Stomach smooth muscle (tissue), 2 donors: Measurements from ENCODE around the gene MGMT.

Source experiments
- H3K27ac ChIP-seq: one replicate; pipeline ENCODE4 v1.7.0; 2013; ENCODE audit warnings: mild to moderate bottlenecking, low read length, inconsistent platforms
- H3K27me3 ChIP-seq, 2 donors: one replicate each; pipeline ENCODE4 v1.7.0; 2013; ENCODE audit warnings: low read length in 2 of 2; ENCODE audit not compliant: insufficient read depth in 2 of 2, control insufficient read depth in 1 of 2
- H3K36me3 ChIP-seq, 2 donors: one replicate each; pipeline ENCODE4 v1.7.0; 2013; ENCODE audit warnings: low read length in 2 of 2; ENCODE audit not compliant: control insufficient read depth in 2 of 2, insufficient read depth in 2 of 2
- H3K4me1 ChIP-seq: one replicate; pipeline ENCODE4 v1.7.0; 2013; ENCODE audit warnings: low read length; ENCODE audit not compliant: control insufficient read depth, insufficient read depth
- H3K4me3 ChIP-seq, 2 donors: one replicate each; pipeline ENCODE4 v1.7.0; 2013; ENCODE audit warnings: low read length in 2 of 2
- H3K9ac ChIP-seq, 2 donors: one replicate each; pipeline ENCODE4 v1.7.0; 2013; ENCODE audit warnings: low read length in 2 of 2, mild to moderate bottlenecking in 1 of 2
- H3K9me3 ChIP-seq, 2 donors: one replicate each; pipeline ENCODE4 v1.7.0; 2013; ENCODE audit warnings: low read length in 2 of 2; ENCODE audit not compliant: control insufficient read depth in 2 of 2
- donor health status: healthy.
- donor health status: Pancreatic carcinoma.

Gene MGMT

GRCh38 chr10:129440247-129440646 is 26.8 kb upstream of the MGMT start:
- peaks cover 4 to 6% of the 10 kb centered on the region in 2 donors for H3K27me3 ChIP-seq
- no peak overlapping the region for H3K4me3 ChIP-seq
- H3K27ac ChIP-seq: no peak overlapping the region
- no peaks in the 10 kb centered on the region for H3K4me1 ChIP-seq
- peaks cover 0 to 3% of the 10 kb centered on the region in 2 donors for H3K9me3 ChIP-seq
- H3K36me3 ChIP-seq: no peaks in the 10 kb centered on the region
- H3K9ac ChIP-seq: no peak overlapping the region

- no peaks in the 10 kb centered on the region for H3K36me3 ChIP-seq
- H3K27me3 ChIP-seq: peaks cover 4 to 6% of the 10 kb centered on the region in 2 donors
- H3K4me1 ChIP-seq: no peaks in the 10 kb centered on the region
- H3K9ac ChIP-seq: no peak overlapping the region
- H3K4me3 ChIP-seq: no peak overlapping the region
- H3K27ac ChIP-seq: no peak overlapping the region
- peaks cover 0 to 3% of the 10 kb centered on the region in 2 donors for H3K9me3 ChIP-seq
Observed at GRCh38 chr10:129440722-129441316, 26.2 kb upstream of the MGMT start.

GRCh38 chr10:129441372-129442009 is 25.6 kb upstream of the MGMT start:
- Histone ChIP-seq H3K4me1 (no peaks in the 10 kb centered on the region), H3K36me3 (no peaks in the 10 kb centered on the region), H3K4me3 (no peak overlapping the region), H3K9ac (no peak overlapping the region), H3K9me3 (no peaks in the 10 kb centered on the region), H3K27ac (no peak overlapping the region), H3K27me3 (peaks cover 4 to 6% of the 10 kb centered on the region in 2 donors)

- peaks cover 2 to 6% of the 10 kb centered on the region in 2 donors for H3K27me3 ChIP-seq
- no peaks in the 10 kb centered on the region for H3K9me3 ChIP-seq
- no peak overlapping the region for H3K9ac ChIP-seq
- no peaks in the 10 kb centered on the region for H3K4me1 ChIP-seq
- no peak overlapping the region for H3K27ac ChIP-seq
- no peak overlapping the region for H3K4me3 ChIP-seq
- H3K36me3 ChIP-seq: no peaks in the 10 kb centered on the region
Observed at GRCh38 chr10:129442866-129443265, 24.2 kb upstream of the MGMT start.

GRCh38 chr10:129444359-129444758 is 22.7 kb upstream of the MGMT start:
- Histone ChIP-seq H3K27me3 (peaks cover 2 to 5% of the 10 kb centered on the region in 2 donors), H3K27ac (no peak overlapping the region), H3K36me3 (no peaks in the 10 kb centered on the region), H3K4me1 (no peaks in the 10 kb centered on the region), H3K9ac (no peak overlapping the region), H3K4me3 (no peak overlapping the region), H3K9me3 (no peaks in the 10 kb centered on the region)

GRCh38 chr10:129445436-129446182 is 21.4 kb upstream of the MGMT start:
- H3K27ac ChIP-seq: no peak overlapping the region
- peaks cover 0 to 4% of the 10 kb centered on the region in 2 donors for H3K27me3 ChIP-seq
- no peaks in the 10 kb centered on the region for H3K36me3 ChIP-seq
- H3K9me3 ChIP-seq: no peaks in the 10 kb centered on the region
- no peak overlapping the region for H3K9ac ChIP-seq
- H3K4me3 ChIP-seq: no peak overlapping the region
- no peaks in the 10 kb centered on the region for H3K4me1 ChIP-seq

GRCh38 chr10:129446183-129446581 is 20.9 kb upstream of the MGMT start:
- Histone ChIP-seq H3K27ac (no peak overlapping the region), H3K27me3 (peaks cover 0 to 4% of the 10 kb centered on the region in 2 donors), H3K4me3 (no peak overlapping the region), H3K9me3 (no peaks in the 10 kb centered on the region), H3K4me1 (no peaks in the 10 kb centered on the region), H3K36me3 (no peaks in the 10 kb centered on the region), H3K9ac (no peak overlapping the region)

- H3K27me3 ChIP-seq: peaks cover 0 to 4% of the 10 kb centered on the region in 2 donors
- no peaks in the 10 kb centered on the region for H3K9me3 ChIP-seq
- no peak overlapping the region for H3K9ac ChIP-seq
- no peaks in the 10 kb centered on the region for H3K36me3 ChIP-seq
- no peak overlapping the region for H3K27ac ChIP-seq
- H3K4me3 ChIP-seq: no peak overlapping the region
- no peaks in the 10 kb centered on the region for H3K4me1 ChIP-seq
Observed at GRCh38 chr10:129447486-129447885, 19.6 kb upstream of the MGMT start.

- peaks cover 0 to under 1% of the 10 kb centered on the region in 2 donors for H3K9me3 ChIP-seq
- H3K27me3 ChIP-seq: peaks cover 0 to 4% of the 10 kb centered on the region in 2 donors
- no peak overlapping the region for H3K9ac ChIP-seq
- H3K4me1 ChIP-seq: no peaks in the 10 kb centered on the region
- no peak overlapping the region for H3K27ac ChIP-seq
- H3K4me3 ChIP-seq: no peak overlapping the region
- no peaks in the 10 kb centered on the region for H3K36me3 ChIP-seq
Observed at GRCh38 chr10:129448086-129448485, 19.0 kb upstream of the MGMT start.

GRCh38 chr10:129448539-129448938 is 18.5 kb upstream of the MGMT start:
- H3K36me3 ChIP-seq: no peaks in the 10 kb centered on the region

More at GRCh38 chr10:129448539-129448938, 18.5 kb upstream of the MGMT start:
- peaks cover 0 to 4% of the 10 kb centered on the region in 2 donors for H3K27me3 ChIP-seq
- H3K27ac ChIP-seq: no peak overlapping the region
- H3K9ac ChIP-seq: no peak overlapping the region
- H3K4me3 ChIP-seq: no peak overlapping the region
- peaks cover 0 to 4% of the 10 kb centered on the region in 2 donors for H3K9me3 ChIP-seq
- H3K4me1 ChIP-seq: no peaks in the 10 kb centered on the region
